HS-5 (cell line): Measurements from ENCODE around the gene SLC27A1.
"Not testable (repeated sequence)": the region's sequence is repeated elsewhere in the genome, so short reads cannot be mapped to it uniquely, and the experiment has no call there.

Experiments used
- DNase-seq: peaks from one replicate; pipeline ENCODE4 v3.0.0-alpha.2; 2012; ENCODE audit warnings: low read depth

The SLC27A1 gene

GRCh38 chr19:17487284-17488121 lies 17.2 kb downstream of the SLC27A1 start:
- no peak for DNase-seq

- DNase-seq, result no peak
These were observed 18.5 kb downstream of the SLC27A1 start for GRCh38 chr19:17488593-17489391.

- no peak for DNase-seq
These were observed 19.2 kb downstream of the SLC27A1 start for GRCh38 chr19:17489392-17490030.

DNA sequence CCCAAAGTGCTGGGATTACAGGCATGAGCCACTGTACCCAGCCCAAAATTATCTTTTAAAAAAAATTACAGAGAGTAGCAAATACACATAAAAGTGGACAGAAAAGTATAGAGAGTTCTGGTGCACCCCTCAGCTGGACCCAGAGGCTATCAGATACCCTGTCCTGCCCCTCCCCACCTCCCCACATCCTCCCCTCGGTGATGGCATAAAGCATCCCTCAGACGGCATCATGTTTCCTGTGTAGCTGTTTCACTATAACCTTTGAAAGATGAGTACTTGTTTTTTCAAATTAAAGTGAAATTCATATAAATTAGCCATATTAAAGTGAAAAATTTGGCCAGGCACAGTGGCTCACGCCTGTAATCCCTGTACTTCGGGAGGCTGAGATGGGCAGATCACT lies 20.1 kb downstream of the SLC27A1 start:
- no peak for DNase-seq

- no peak for DNase-seq
These were observed 21.0 kb downstream of the SLC27A1 start for GRCh38 chr19:17491287-17491686.

GRCh38 chr19:17495639-17496296 lies 25.4 kb downstream of the SLC27A1 start:
- no peak for DNase-seq

DNA sequence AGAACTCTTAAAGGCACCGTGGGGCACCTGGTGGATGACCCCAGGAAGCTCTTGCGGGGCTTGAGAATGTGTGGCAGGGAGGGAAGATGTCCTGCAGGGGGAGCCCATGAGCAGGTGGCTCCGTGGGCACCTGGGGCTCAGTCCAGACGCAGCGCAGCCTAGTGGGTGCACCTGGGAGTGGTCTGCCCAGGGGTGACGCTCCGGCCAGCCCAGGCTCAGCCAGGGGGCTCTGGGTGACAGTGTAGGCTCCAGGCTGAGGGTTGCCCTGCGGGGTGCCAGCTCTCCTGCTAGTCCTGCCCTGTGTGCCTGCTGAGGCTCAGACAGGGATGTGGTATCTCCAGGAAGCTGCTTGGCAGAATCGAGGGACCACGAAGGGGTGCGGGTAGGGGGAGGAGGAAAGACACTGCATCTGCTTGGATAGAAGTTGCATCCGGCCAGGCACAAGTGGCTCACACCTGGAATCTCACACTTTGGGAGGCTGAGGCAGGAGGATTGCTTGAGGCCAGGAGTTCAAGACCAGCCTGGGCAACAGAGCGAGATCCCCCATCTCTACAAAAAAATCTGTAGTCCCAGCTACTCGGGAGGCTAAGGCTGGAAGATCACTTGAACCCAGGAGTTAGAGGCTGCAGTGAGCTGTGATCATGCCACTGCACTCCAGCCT lies 26.1 kb downstream of the SLC27A1 start:
- DNase-seq, result no peak

- DNase-seq, result no peak
These were observed 26.9 kb downstream of the SLC27A1 start for GRCh38 chr19:17497149-17497798.

DNA sequence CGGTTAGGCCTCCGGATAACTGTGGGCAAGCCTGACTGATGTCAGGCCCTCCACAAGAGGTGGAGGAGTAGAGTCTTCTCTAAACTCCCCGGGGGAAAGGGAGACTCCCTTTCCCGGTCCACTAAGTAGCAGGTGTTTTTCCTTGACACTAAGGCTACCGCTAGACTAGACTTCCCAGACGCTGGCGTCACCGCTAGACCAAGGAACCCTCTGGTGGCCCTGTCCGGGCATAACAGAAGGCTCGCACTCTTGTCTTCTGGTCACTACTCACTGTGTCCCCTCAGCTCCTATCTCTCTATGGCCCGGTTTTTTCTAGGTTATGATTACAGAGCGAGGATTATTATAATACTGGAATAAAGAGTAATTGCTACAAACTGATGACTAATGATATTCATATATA lies 28.7 kb downstream of the SLC27A1 start:
- DNase-seq, result not testable (repeated sequence)

GRCh38 chr19:17499648-17500446 lies 29.5 kb downstream of the SLC27A1 start:
- DNase-seq, result no peak

DNA sequence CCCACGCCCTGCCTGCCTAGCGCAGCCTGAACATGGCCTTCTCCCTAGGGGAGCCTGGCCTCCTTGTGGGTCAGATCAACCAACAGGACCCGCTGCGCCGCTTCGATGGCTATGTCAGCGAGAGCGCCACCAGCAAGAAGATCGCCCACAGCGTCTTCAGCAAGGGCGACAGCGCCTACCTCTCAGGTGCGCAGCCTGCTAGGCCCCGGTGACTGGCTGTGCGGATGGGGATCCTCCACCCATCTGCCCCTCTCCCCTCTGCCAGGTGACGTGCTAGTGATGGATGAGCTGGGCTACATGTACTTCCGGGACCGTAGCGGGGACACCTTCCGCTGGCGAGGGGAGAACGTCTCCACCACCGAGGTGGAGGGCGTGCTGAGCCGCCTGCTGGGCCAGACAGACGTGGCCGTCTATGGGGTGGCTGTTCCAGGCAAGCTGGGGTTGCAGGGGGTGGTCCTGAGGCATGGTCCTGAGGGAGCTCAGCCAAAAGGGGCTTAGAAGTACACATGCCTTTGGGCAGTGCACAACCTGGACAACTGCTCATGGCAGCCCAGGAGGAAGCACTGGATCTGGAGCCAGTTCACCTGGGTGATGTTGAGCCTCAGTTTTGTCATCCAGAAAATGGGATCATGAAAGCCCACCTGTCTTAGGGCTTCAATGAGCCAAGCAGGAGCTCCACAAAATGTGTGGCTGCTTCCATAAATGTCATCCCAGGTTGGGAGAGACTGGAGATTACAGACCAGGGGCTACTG lies 30.3 kb downstream of the SLC27A1 start:
- DNase-seq, result no peak

GRCh38 chr19:17503240-17503639 lies 32.9 kb downstream of the SLC27A1 start:
- no peak for DNase-seq

DNA sequence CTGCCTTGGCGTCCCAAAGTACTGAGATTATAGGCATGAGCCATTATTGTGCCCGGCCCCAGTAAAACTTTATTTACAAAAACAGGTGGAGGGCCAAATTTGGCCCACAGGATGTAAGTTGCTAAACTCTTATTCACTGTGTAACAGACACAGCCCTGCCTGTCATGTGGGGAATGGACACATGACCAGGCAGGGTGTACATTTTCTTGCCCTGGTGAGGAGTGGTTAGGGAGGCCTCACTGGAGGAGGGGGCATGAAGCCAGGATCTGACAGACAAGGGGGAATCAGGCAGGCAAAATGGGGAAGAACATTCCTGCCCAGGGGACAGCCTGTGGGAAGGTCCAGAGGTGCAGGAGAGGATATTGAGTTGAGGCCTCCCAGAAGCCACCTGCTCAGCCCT lies 33.7 kb downstream of the SLC27A1 start:
- DNase-seq, result no peak

DNA sequence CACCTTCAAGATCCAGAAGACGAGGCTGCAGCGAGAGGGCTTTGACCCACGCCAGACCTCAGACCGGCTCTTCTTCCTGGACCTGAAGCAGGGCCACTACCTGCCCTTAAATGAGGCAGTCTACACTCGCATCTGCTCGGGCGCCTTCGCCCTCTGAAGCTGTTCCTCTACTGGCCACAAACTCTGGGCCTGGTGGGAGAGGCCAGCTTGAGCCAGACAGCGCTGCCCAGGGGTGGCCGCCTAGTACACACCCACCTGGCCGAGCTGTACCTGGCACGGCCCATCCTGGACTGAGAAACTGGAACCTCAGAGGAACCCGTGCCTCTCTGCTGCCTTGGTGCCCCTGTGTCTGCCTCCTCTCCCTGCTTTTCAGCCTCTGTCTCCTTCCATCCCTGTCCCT lies 34.1 kb downstream of the SLC27A1 start:
- DNase-seq, result no peak

GRCh38 chr19:17505223-17505622 lies 34.9 kb downstream of the SLC27A1 start:
- DNase-seq, result no peak

DNA sequence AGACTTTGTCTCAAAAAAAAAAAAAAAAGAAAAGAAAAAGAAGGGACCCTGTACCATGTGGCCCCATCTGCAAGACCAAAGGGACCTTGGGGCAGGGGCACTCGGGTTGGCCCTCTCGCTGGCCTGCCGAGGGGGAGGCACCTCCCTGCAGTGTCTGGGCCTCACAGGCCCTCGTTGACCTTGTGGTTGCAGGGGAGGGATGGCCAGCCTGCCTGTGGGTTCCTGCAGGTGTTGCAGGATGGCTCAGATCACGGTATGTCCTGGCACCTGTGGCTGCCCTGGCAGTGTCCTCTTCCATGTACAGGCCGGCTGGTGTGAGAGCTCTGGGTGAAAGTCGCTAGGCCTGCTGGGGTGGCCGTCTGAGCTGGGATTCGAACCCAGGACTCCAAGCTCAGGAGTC lies 36.4 kb downstream of the SLC27A1 start:
- DNase-seq, result no peak

GRCh38 chr19:17508558-17508933 lies 38.2 kb downstream of the SLC27A1 start:
- DNase-seq, result not testable (repeated sequence)

DNA sequence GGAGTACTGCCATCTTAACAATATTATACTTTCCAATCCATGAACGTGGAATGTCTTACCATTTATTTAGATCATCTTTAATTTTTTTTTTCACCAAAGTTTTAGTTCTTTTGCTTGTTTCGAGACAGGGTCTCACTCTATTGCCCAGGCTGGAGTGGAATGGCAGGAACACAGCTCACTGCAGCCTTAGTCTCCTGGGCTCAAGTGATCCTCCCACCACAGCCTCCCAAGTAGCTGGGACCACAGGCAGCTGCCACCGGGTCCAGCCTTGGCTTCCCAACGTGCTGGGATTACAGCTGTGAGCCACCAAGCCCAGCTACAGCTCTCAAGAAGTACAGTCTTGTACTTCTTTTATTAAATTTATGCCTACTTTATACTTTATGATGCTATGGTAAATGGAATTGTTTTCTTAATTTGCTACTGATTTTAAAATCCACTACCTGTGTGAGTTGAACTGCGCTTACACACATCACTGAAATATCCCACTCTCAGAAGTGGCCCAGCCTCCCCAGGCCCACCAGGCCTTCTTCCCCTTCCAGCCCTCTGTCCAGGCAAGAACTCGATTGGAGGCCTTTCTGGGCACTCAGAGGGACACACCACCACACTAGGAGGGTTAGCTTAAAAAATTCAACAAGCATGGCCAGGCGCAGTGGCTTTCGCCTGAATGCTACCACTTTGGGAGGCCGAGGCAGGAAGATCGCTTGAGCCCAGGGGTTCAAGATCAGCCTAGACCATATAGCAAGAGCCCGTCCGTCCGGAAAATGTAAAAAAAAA lies 40.1 kb downstream of the SLC27A1 start:
- DNase-seq, result no peak
